T-cell (primary cell): ENCODE measurements around the gene MRPL24. TPM values are rescaled to one million over a fixed set of nuclear protein-coding genes. Genes with fewer than 3 reads are reported as not detected.

ENCODE experiments used
- ATAC-seq, 4 experiments: fragments of 200-7000 bp in 3 of 4; fragments of 150-1000 bp in 1 of 4; cut with Tn5 transposase; replicated peaks in 1 of 4; 1 replicate in 3 of 4; 2 replicates in 1 of 4; pipeline ENCODE4 v1.10.0; 2021; ENCODE audit warnings: moderate library complexity in 3 of 4, mild to moderate bottlenecking in 2 of 4, moderate number of reproducible peaks in 1 of 4
- CTCF ChIA-PET, 2 donors: fragments of 300-600 bp; sonication (Branson Sonifier 250); formaldehyde crosslinking; loops; one replicate each; lab custom pipeline; 2022; ENCODE audit warnings: antibody characterized with exemption in 2 of 2; lab: Charles Lee
- POLR2A ChIA-PET, 2 donors: fragments of 300-600 bp; sonication (Branson Sonifier 250); formaldehyde crosslinking; loops; one replicate each; lab custom pipeline; 2022; ENCODE audit warnings: antibody characterized with exemption in 2 of 2; lab: Charles Lee
- DNase-seq, 35 experiments: peaks; one replicate each; pipeline versions ENCODE4 v3.0.0 to v3.0.0-alpha.2; 2013 to 2023
- H3K27ac ChIP-seq: one replicate; pipeline ENCODE4 v1.5.1; 2013; ENCODE audit warnings: low read length
- H3K27me3 ChIP-seq, 2 experiments: replicated peaks in 1 of 2; 1 replicate in 1 of 2; 2 replicates in 1 of 2; pipeline versions ENCODE4 v1.6.1 to v1.7.0; 2013; ENCODE audit warnings: low read length in 1 of 2, mixed read lengths in 1 of 2; ENCODE audit not compliant: control insufficient read depth in 2 of 2, insufficient read depth in 2 of 2; ENCODE audit errors: extremely low read depth in 1 of 2
- H3K36me3 ChIP-seq, 2 donors: 1 replicate in 1 of 2; 2 replicates in 1 of 2; pipeline versions ENCODE4 v1.6.1 to v1.7.0; 2013; ENCODE audit warnings: low read length in 1 of 2; ENCODE audit not compliant: control insufficient read depth in 2 of 2, insufficient read depth in 1 of 2; ENCODE audit errors: extremely low read depth in 1 of 2
- H3K4me1 ChIP-seq, 2 experiments: 1 replicate in 1 of 2; 2 replicates in 1 of 2; pipeline versions ENCODE4 v1.6.1 to v1.7.0; 2013; ENCODE audit warnings: low read length in 2 of 2, mixed read lengths in 1 of 2; ENCODE audit not compliant: insufficient read depth in 2 of 2, control insufficient read depth in 1 of 2; ENCODE audit errors: extremely low read depth in 1 of 2
- H3K4me3 ChIP-seq, 2 donors: 1 replicate in 1 of 2; 2 replicates in 1 of 2; pipeline versions ENCODE4 v1.5.1 to v1.7.0; 2013; ENCODE audit warnings: mild to moderate bottlenecking in 2 of 2, low read length in 1 of 2, moderate library complexity in 1 of 2; ENCODE audit not compliant: control insufficient read depth in 1 of 2; ENCODE audit errors: extremely low read depth in 1 of 2
- H3K9me3 ChIP-seq: 2 replicates; pipeline ENCODE4 v1.7.0; 2013
- H3K27ac Mint-ChIP-seq, 2 donors: one replicate each; pipeline ENCODE4 v1.8.0; 2020 to 2021; ENCODE audit warnings: mild to moderate bottlenecking in 2 of 2, mixed read lengths in 2 of 2
- H3K27me3 Mint-ChIP-seq, 2 donors: one replicate each; pipeline ENCODE4 v1.8.0; 2021 to 2022; ENCODE audit warnings: mixed read lengths in 2 of 2
- H3K36me3 Mint-ChIP-seq: one replicate; pipeline ENCODE4 v1.8.0; 2021; ENCODE audit warnings: mixed read lengths
- H3K4me1 Mint-ChIP-seq, 3 donors: one replicate each; pipeline ENCODE4 v1.8.0; 2020 to 2022; ENCODE audit warnings: mixed read lengths in 3 of 3, mild to moderate bottlenecking in 1 of 3
- H3K4me3 Mint-ChIP-seq, 3 donors: one replicate each; pipeline ENCODE4 v1.8.0; 2020 to 2022; ENCODE audit warnings: mild to moderate bottlenecking in 3 of 3, mixed read lengths in 3 of 3, moderate library complexity in 3 of 3
- H3K9me3 Mint-ChIP-seq, 3 donors: one replicate each; pipeline ENCODE4 v1.8.0; 2020 to 2022; ENCODE audit warnings: mixed read lengths in 3 of 3
- WGBS: methylation state at CpG from one replicate; pipeline ENCODE4 v1.1.5; 2013; ENCODE audit warnings: missing lambda C conversion rate; ENCODE audit not compliant: insufficient coverage; 5-methylcytosine and 5-hydroxymethylcytosine counted together
- total RNA-seq, 35 experiments: library from RNA in 6 of 35; stranded (reverse) in 6 of 35; fragments of 120-200 nt in 1 of 35; gene quantifications; one replicate each; pipeline versions ENCODE4 v1.2.1 to v1.2.4 and lab custom pipeline; 2013 to 2026

Gene MRPL24
- total RNA-seq, 5 donors from 2014 or later (not counting 1 experiment from before 2014, with no cell fraction given), result 23.8 to 66.6 (median 52.6) TPM

- CTCF ChIA-PET, result interaction anchor here in 1 of 2 donors (1.5 kb wide), 1 partner anchor 18 kb away, joined by 3 read pairs; no protein-coding TSS in a partner anchor
- 98% methylated on average over 9 of the region's 14 CpGs for WGBS
- no peak overlapping the region for H3K4me3 Mint-ChIP-seq
- no peaks in the 10 kb centered on the region for H3K9me3 ChIP-seq
- H3K4me1 Mint-ChIP-seq, result peaks cover 63 to 66% (median 64%) of the 10 kb centered on the region in 3 donors
- no peaks in the 10 kb centered on the region for H3K27me3 Mint-ChIP-seq
- DNase-seq (no peak), ATAC-seq (no peak)
- H3K27me3 ChIP-seq, result no peaks in the 10 kb centered on the region
- POLR2A ChIA-PET, result no interaction called here
- peaks cover 14 to 26% of the 10 kb centered on the region in 2 donors for H3K36me3 ChIP-seq
- H3K36me3 Mint-ChIP-seq, result peaks cover 33% of the 10 kb centered on the region
- H3K27ac Mint-ChIP-seq, result peak overlapping the region; percentile 16 to 50
- H3K27ac ChIP-seq, result no peak overlapping the region
- peaks cover 33 to 44% of the 10 kb centered on the region in 2 experiments for H3K4me1 ChIP-seq
- H3K4me3 ChIP-seq, result no peak overlapping the region
- peaks cover 0 to 3% (median 0%) of the 10 kb centered on the region in 3 donors for H3K9me3 Mint-ChIP-seq
Measured at GRCh38 chr1:156743367-156744302, 2.7 kb upstream of the MRPL24 start.

- peaks cover 25 to 36% of the 10 kb centered on the region in 2 experiments for H3K4me1 ChIP-seq
- H3K36me3 ChIP-seq, result peaks cover 16 to 26% of the 10 kb centered on the region in 2 donors
- H3K4me3 Mint-ChIP-seq, result no peak overlapping the region
- CTCF ChIA-PET, result interaction anchor here in 1 of 2 donors (1.5 kb wide), 1 partner anchor 17 kb away, joined by 3 read pairs; no protein-coding TSS in a partner anchor
- ATAC-seq (no peak), DNase-seq (no peak)
- POLR2A ChIA-PET, result interaction anchor here in 1 of 2 donors (0.6 kb wide), 1 partner anchor 54 kb away, joined by 3 read pairs; no protein-coding TSS in a partner anchor
- peaks cover 33% of the 10 kb centered on the region for H3K36me3 Mint-ChIP-seq
- peaks cover 0 to 3% (median 0%) of the 10 kb centered on the region in 3 donors for H3K9me3 Mint-ChIP-seq
- no peak overlapping the region for H3K4me3 ChIP-seq
- no peaks in the 10 kb centered on the region for H3K27me3 ChIP-seq
- H3K27me3 Mint-ChIP-seq, result no peaks in the 10 kb centered on the region
- 100% methylated on average over 1 of the region's 4 CpGs for WGBS
- H3K27ac Mint-ChIP-seq, result peak overlapping the region; percentile 39 to 43
- H3K4me1 Mint-ChIP-seq, result peaks cover 59 to 62% (median 59%) of the 10 kb centered on the region in 3 donors
- H3K9me3 ChIP-seq, result no peaks in the 10 kb centered on the region
- no peak overlapping the region for H3K27ac ChIP-seq
Measured at GRCh38 chr1:156742801-156743200, 1.9 kb upstream of the MRPL24 start.

DNA sequence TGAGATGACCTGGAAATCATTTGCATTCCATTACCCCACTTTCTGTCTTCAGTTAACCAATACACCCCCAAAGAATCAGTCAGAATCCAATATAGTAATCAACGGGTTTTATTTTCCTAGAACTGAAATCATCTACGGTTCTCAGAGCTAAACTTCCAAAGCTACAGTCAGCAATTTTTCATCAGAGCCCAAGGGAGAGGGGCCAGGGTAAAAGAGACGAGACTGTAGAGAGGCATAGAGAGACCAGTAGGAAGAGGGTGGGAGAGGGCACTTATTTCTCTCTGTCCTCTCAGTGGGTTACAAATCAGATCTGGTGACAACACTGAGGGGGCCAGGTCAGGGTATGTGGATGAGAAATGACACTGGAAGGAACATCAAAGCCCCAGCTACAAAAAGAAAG is 1.1 kb upstream of the MRPL24 start:
- no peaks in the 10 kb centered on the region for H3K9me3 ChIP-seq
- H3K27ac Mint-ChIP-seq, result peak overlapping the region; percentile 98 to 99

GRCh38 chr1:156741481-156741983 is 644 bp upstream of the MRPL24 start:
- no peak for ATAC-seq
- CTCF ChIA-PET, result interaction anchor here in 1 of 2 donors (0.5 to 1.9 kb wide), 8 partner anchors 10 to 459 kb away, joined by 3 to 43 read pairs (median 6); partner anchors contain the start of genes HDGF, ISG20L2, METTL25B and PRCC

More for the DNA sequence above, 1.1 kb upstream of the MRPL24 start:
- Histone ChIP-seq H3K27me3 (no peaks in the 10 kb centered on the region), H3K4me1 (peaks cover 22 to 28% of the 10 kb centered on the region in 2 experiments), H3K36me3 (peaks cover 16 to 32% of the 10 kb centered on the region in 2 donors), H3K4me3 (no peak overlapping the region), H3K27ac (peak overlapping the region; percentile 89)
- ATAC-seq (no peak), DNase-seq (no peak)
- Mint-ChIP-seq H3K4me1 (peaks cover 52 to 56% (median 52%) of the 10 kb centered on the region in 3 donors), H3K4me3 (peak overlapping the region in 2 of 3 donors; percentile 96 to 99), H3K9me3 (peaks cover 0 to 3% (median 0%) of the 10 kb centered on the region in 3 donors), H3K36me3 (peaks cover 33% of the 10 kb centered on the region), H3K27me3 (no peaks in the 10 kb centered on the region)
- POLR2A ChIA-PET, result interaction anchor here (0.6 kb wide), 2 partner anchors 105 to 149 kb away, joined by 3 to 7 read pairs; no protein-coding TSS in a partner anchor
- WGBS, result no CpG with 5 or more reads among the region's 3 CpGs
- CTCF ChIA-PET, result interaction anchor here in 1 of 2 donors (0.5 to 1.9 kb wide), 2 partner anchors 9 to 15 kb away, joined by 6 to 43 read pairs; partner anchors contain the start of genes HDGF, ISG20L2 and METTL25B

DNA sequence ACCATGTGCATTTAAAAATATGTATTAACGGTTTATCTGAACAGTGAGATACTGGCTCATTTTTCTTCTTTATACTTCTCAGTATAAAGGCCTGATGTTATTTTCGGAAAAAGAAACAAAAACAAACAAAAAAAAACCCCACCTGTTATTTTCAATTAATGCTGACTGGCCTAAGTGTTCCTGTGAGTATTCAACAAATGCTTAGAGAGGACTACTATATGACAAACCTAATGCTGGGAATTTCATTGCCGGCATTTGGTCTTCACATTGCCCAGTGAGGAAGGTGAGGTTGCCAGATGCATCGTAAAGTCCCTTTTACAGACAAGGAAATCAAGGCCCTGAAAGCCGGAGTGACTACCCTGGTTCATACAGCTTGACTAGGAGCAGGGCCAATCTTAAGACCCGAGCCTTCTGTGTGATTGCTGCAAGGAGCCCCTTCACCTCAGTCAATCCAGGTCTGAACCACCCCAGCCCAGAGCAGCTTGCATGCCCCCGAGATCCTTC is 599 bp downstream of the MRPL24 start:
- DNase-seq (no peak), ATAC-seq (no peak)
- Histone ChIP-seq H3K36me3 (peaks cover 16 to 39% of the 10 kb centered on the region in 2 donors), H3K4me3 (peak overlapping the region; percentile 58 to 70), H3K27me3 (no peaks in the 10 kb centered on the region), H3K27ac (peak overlapping the region; percentile 89), H3K9me3 (no peaks in the 10 kb centered on the region), H3K4me1 (peaks cover 11 to 16% of the 10 kb centered on the region in 2 experiments)
- peaks cover 36 to 39% (median 36%) of the 10 kb centered on the region in 3 donors for H3K4me1 Mint-ChIP-seq
- peaks cover 0 to 3% (median 0%) of the 10 kb centered on the region in 3 donors for H3K9me3 Mint-ChIP-seq
- WGBS, result 0% methylated on average over 4 of the region's 7 CpGs
- H3K27ac Mint-ChIP-seq, result peak overlapping the region; percentile 98 to 99
- H3K4me3 Mint-ChIP-seq, result peak overlapping the region; percentile 96 to 99 (median 97)
- ChIA-PET POLR2A (interaction anchor here (1.0 to 1.7 kb wide), 6 partner anchors 11 to 27 kb away, joined by 3 to 29 read pairs (median 6); partner anchors contain the start of genes ISG20L2 (in 2 of the 2), METTL25B (in 2 of the 2), HDGF (in 1 of the 2) and PRCC (in 1 of the 2)), CTCF (interaction anchor here in 1 of 2 donors (0.9 to 1.9 kb wide), 6 partner anchors 10 to 457 kb away, joined by 3 to 43 read pairs (median 10); partner anchors contain the start of genes HDGF, ISG20L2, METTL25B and PRCC)
- H3K36me3 Mint-ChIP-seq, result peaks cover 28% of the 10 kb centered on the region
- H3K27me3 Mint-ChIP-seq, result no peaks in the 10 kb centered on the region

More at GRCh38 chr1:156741481-156741983, 644 bp upstream of the MRPL24 start:
- Histone ChIP-seq H3K4me1 (peaks cover 18 to 23% of the 10 kb centered on the region in 2 experiments), H3K27me3 (no peaks in the 10 kb centered on the region), H3K9me3 (no peaks in the 10 kb centered on the region), H3K4me3 (peak overlapping the region; percentile 25 to 29), H3K27ac (peak overlapping the region; percentile 89), H3K36me3 (peaks cover 16 to 36% of the 10 kb centered on the region in 2 donors)
- peaks cover 0 to 3% (median 0%) of the 10 kb centered on the region in 3 donors for H3K9me3 Mint-ChIP-seq
- peaks cover 33% of the 10 kb centered on the region for H3K36me3 Mint-ChIP-seq
- H3K27ac Mint-ChIP-seq, result peak overlapping the region; percentile 98 to 99
- H3K4me3 Mint-ChIP-seq, result peak overlapping the region; percentile 96 to 99 (median 97)
- POLR2A ChIA-PET, result interaction anchor here (0.5 to 1.7 kb wide), 12 partner anchors 10 to 764 kb away, joined by 3 to 29 read pairs (median 6); partner anchors contain the start of genes ISG20L2 (in 2 of the 2), METTL25B (in 2 of the 2), HDGF (in 1 of the 2) and PRCC (in 1 of the 2)
- WGBS, result 60% methylated on average over 1 of the region's 8 CpGs
- DNase-seq, result no peak
- H3K4me1 Mint-ChIP-seq, result peaks cover 48 to 51% (median 48%) of the 10 kb centered on the region in 3 donors
- H3K27me3 Mint-ChIP-seq, result no peaks in the 10 kb centered on the region
